Activated naive CD4-positive, alpha-beta T cell treated with anti-CD3 and anti-CD28 coated beads, Interleukin-2, amount 50 U/mL, for 24 hours (primary cell): Measurements from ENCODE around the gene GRIK4.

ENCODE experiments used
- H3K27ac Mint-ChIP-seq: one replicate; pipeline ENCODE4 v1.8.0; 2021; ENCODE audit warnings: mild to moderate bottlenecking, mixed read lengths
- H3K27me3 Mint-ChIP-seq: one replicate; pipeline ENCODE4 v1.8.0; 2021; ENCODE audit warnings: mixed read lengths
- H3K36me3 Mint-ChIP-seq: one replicate; pipeline ENCODE4 v1.8.0; 2021; ENCODE audit warnings: mixed read lengths
- H3K4me1 Mint-ChIP-seq: one replicate; pipeline ENCODE4 v1.8.0; 2021; ENCODE audit warnings: mixed read lengths
- H3K4me3 Mint-ChIP-seq: one replicate; pipeline ENCODE4 v1.8.0; 2021; ENCODE audit warnings: mild to moderate bottlenecking, mixed read lengths
- H3K9me3 Mint-ChIP-seq: one replicate; pipeline ENCODE4 v1.8.0; 2021; ENCODE audit warnings: mixed read lengths

The GRIK4 gene

GRCh38 chr11:120929664-120930154 lies 418.2 kb downstream of the GRIK4 start:
- H3K4me3 Mint-ChIP-seq: no peak overlapping the region
- H3K27me3 Mint-ChIP-seq: no peaks in the 10 kb centered on the region
- no peaks in the 10 kb centered on the region for H3K4me1 Mint-ChIP-seq
- no peaks in the 10 kb centered on the region for H3K9me3 Mint-ChIP-seq
- no peaks in the 10 kb centered on the region for H3K36me3 Mint-ChIP-seq
- no peak overlapping the region for H3K27ac Mint-ChIP-seq

GRCh38 chr11:120931057-120931779 lies 419.7 kb downstream of the GRIK4 start:
- Mint-ChIP-seq H3K9me3 (no peaks in the 10 kb centered on the region), H3K27ac (no peak overlapping the region), H3K4me1 (no peaks in the 10 kb centered on the region), H3K27me3 (peaks cover 3% of the 10 kb centered on the region), H3K4me3 (no peak overlapping the region), H3K36me3 (no peaks in the 10 kb centered on the region)

- H3K4me1 Mint-ChIP-seq: no peaks in the 10 kb centered on the region
Measured at GRCh38 chr11:120932305-120932915, 420.9 kb downstream of the GRIK4 start.

GRCh38 chr11:120936356-120936755 lies 424.8 kb downstream of the GRIK4 start:
- H3K27ac Mint-ChIP-seq: no peak overlapping the region
- H3K27me3 Mint-ChIP-seq: peaks cover 12% of the 10 kb centered on the region
- no peaks in the 10 kb centered on the region for H3K4me1 Mint-ChIP-seq
- H3K9me3 Mint-ChIP-seq: no peaks in the 10 kb centered on the region
- no peak overlapping the region for H3K4me3 Mint-ChIP-seq
- H3K36me3 Mint-ChIP-seq: no peaks in the 10 kb centered on the region

More at GRCh38 chr11:120932305-120932915, 420.9 kb downstream of the GRIK4 start:
- H3K27ac Mint-ChIP-seq: no peak overlapping the region
- H3K36me3 Mint-ChIP-seq: no peaks in the 10 kb centered on the region
- peaks cover 3% of the 10 kb centered on the region for H3K27me3 Mint-ChIP-seq
- H3K4me3 Mint-ChIP-seq: no peak overlapping the region
- H3K9me3 Mint-ChIP-seq: no peaks in the 10 kb centered on the region

GRCh38 chr11:120937501-120937900 lies 426.0 kb downstream of the GRIK4 start:
- H3K4me1 Mint-ChIP-seq: no peaks in the 10 kb centered on the region
- no peak overlapping the region for H3K4me3 Mint-ChIP-seq
- no peaks in the 10 kb centered on the region for H3K9me3 Mint-ChIP-seq
- H3K36me3 Mint-ChIP-seq: no peaks in the 10 kb centered on the region
- H3K27me3 Mint-ChIP-seq: peaks cover 15% of the 10 kb centered on the region
- H3K27ac Mint-ChIP-seq: no peak overlapping the region

- Mint-ChIP-seq H3K9me3 (no peaks in the 10 kb centered on the region), H3K27me3 (peaks cover 15% of the 10 kb centered on the region), H3K4me3 (no peak overlapping the region)
Measured at GRCh38 chr11:120938260-120938659, 426.7 kb downstream of the GRIK4 start.

GRCh38 chr11:120940160-120940848 lies 428.8 kb downstream of the GRIK4 start:
- peaks cover 7% of the 10 kb centered on the region for H3K36me3 Mint-ChIP-seq
- peaks cover 15% of the 10 kb centered on the region for H3K27me3 Mint-ChIP-seq
- no peaks in the 10 kb centered on the region for H3K4me1 Mint-ChIP-seq
- H3K9me3 Mint-ChIP-seq: peaks cover 10% of the 10 kb centered on the region
- H3K4me3 Mint-ChIP-seq: no peak overlapping the region
- H3K27ac Mint-ChIP-seq: no peak overlapping the region

More at GRCh38 chr11:120938260-120938659, 426.7 kb downstream of the GRIK4 start:
- Mint-ChIP-seq H3K4me1 (no peaks in the 10 kb centered on the region), H3K27ac (peak overlapping the region; percentile 56), H3K36me3 (no peaks in the 10 kb centered on the region)

GRCh38 chr11:120941000-120941399 lies 429.5 kb downstream of the GRIK4 start:
- Mint-ChIP-seq H3K4me1 (no peaks in the 10 kb centered on the region), H3K4me3 (no peak overlapping the region), H3K36me3 (peaks cover 7% of the 10 kb centered on the region), H3K9me3 (peaks cover 10% of the 10 kb centered on the region), H3K27ac (no peak overlapping the region), H3K27me3 (peaks cover 14% of the 10 kb centered on the region)

GRCh38 chr11:120942701-120943100 lies 431.2 kb downstream of the GRIK4 start:
- Mint-ChIP-seq H3K9me3 (peaks cover 10% of the 10 kb centered on the region), H3K4me3 (no peak overlapping the region), H3K27ac (no peak overlapping the region), H3K27me3 (peaks cover 15% of the 10 kb centered on the region), H3K4me1 (no peaks in the 10 kb centered on the region), H3K36me3 (peaks cover 7% of the 10 kb centered on the region)

- peaks cover 23% of the 10 kb centered on the region for H3K27me3 Mint-ChIP-seq
- H3K36me3 Mint-ChIP-seq: peaks cover 7% of the 10 kb centered on the region
- peaks cover 10% of the 10 kb centered on the region for H3K9me3 Mint-ChIP-seq
- H3K4me1 Mint-ChIP-seq: no peaks in the 10 kb centered on the region
- no peak overlapping the region for H3K27ac Mint-ChIP-seq
- H3K4me3 Mint-ChIP-seq: no peak overlapping the region
Measured at GRCh38 chr11:120945042-120945441, 433.5 kb downstream of the GRIK4 start.

- Mint-ChIP-seq H3K4me3 (no peak overlapping the region), H3K27ac (no peak overlapping the region), H3K9me3 (no peaks in the 10 kb centered on the region), H3K4me1 (peaks cover 5% of the 10 kb centered on the region), H3K36me3 (no peaks in the 10 kb centered on the region), H3K27me3 (peaks cover 27% of the 10 kb centered on the region)
Measured at GRCh38 chr11:120950880-120951279, 439.3 kb downstream of the GRIK4 start.

GRCh38 chr11:120952461-120953434 lies 441.2 kb downstream of the GRIK4 start:
- H3K36me3 Mint-ChIP-seq: peaks cover 1% of the 10 kb centered on the region
- H3K27ac Mint-ChIP-seq: no peak overlapping the region
- H3K27me3 Mint-ChIP-seq: peaks cover 24% of the 10 kb centered on the region
- peak overlapping the region; percentile 74 for H3K4me3 Mint-ChIP-seq
- H3K9me3 Mint-ChIP-seq: no peaks in the 10 kb centered on the region
- H3K4me1 Mint-ChIP-seq: peaks cover 15% of the 10 kb centered on the region

- Mint-ChIP-seq H3K9me3 (no peaks in the 10 kb centered on the region), H3K27me3 (peaks cover 11% of the 10 kb centered on the region), H3K36me3 (peaks cover 1% of the 10 kb centered on the region), H3K4me1 (peaks cover 16% of the 10 kb centered on the region), H3K4me3 (no peak overlapping the region), H3K27ac (no peak overlapping the region)
Measured at GRCh38 chr11:120954381-120954780, 442.8 kb downstream of the GRIK4 start.

- Mint-ChIP-seq H3K27ac (peak overlapping the region; percentile 90), H3K4me1 (peaks cover 16% of the 10 kb centered on the region), H3K4me3 (peak overlapping the region; percentile 56), H3K36me3 (peaks cover 1% of the 10 kb centered on the region), H3K27me3 (peaks cover 2% of the 10 kb centered on the region), H3K9me3 (no peaks in the 10 kb centered on the region)
Measured at GRCh38 chr11:120956710-120957495, 445.4 kb downstream of the GRIK4 start.
